NCI-H345 treated with DMSO at 0.1 percent for 48 hours (cell line): ENCODE data around the gene CNGB1.
"Not testable (repeated sequence)": the region's sequence is repeated elsewhere in the genome, so short reads cannot be mapped to it uniquely, and the experiment has no call there.

Experiments
- DNase-seq: peaks from one replicate; lab custom pipeline; 2025; ENCODE audit not compliant: unreplicated experiment; lab: John Stamatoyannopoulos, UW

Gene CNGB1

GRCh38 chr16:57956270-57956808, 14.6 kb downstream of the CNGB1 start:
- DNase-seq: no peak

- no peak for DNase-seq
Measured at GRCh38 chr16:57955572-57956188, 15.2 kb downstream of the CNGB1 start.

GRCh38 chr16:57953857-57954256, 17.1 kb downstream of the CNGB1 start:
- no peak for DNase-seq

- DNase-seq: no peak
Measured at GRCh38 chr16:57952909-57953308, 18.0 kb downstream of the CNGB1 start.

GRCh38 chr16:57951204-57951960, 19.5 kb downstream of the CNGB1 start:
- no peak for DNase-seq

GRCh38 chr16:57950382-57950781, 20.5 kb downstream of the CNGB1 start:
- no peak for DNase-seq

GRCh38 chr16:57949595-57950238, 21.2 kb downstream of the CNGB1 start:
- DNase-seq: no peak

- DNase-seq: no peak
Measured at GRCh38 chr16:57949013-57949412, 21.9 kb downstream of the CNGB1 start.

GRCh38 chr16:57948027-57948426, 22.9 kb downstream of the CNGB1 start:
- no peak for DNase-seq

- DNase-seq: no peak
Measured at GRCh38 chr16:57947261-57947660, 23.7 kb downstream of the CNGB1 start.

GRCh38 chr16:57946181-57946801, 24.6 kb downstream of the CNGB1 start:
- peak; percentile 2 for DNase-seq

- no peak for DNase-seq
Measured at GRCh38 chr16:57945740-57946138, 25.2 kb downstream of the CNGB1 start.

GRCh38 chr16:57944970-57945739, 25.8 kb downstream of the CNGB1 start:
- no peak for DNase-seq

- not testable (repeated sequence) for DNase-seq
Measured at GRCh38 chr16:57943381-57943780, 27.5 kb downstream of the CNGB1 start.

- not testable (repeated sequence) for DNase-seq
Measured at GRCh38 chr16:57941901-57942300, 29.0 kb downstream of the CNGB1 start.

- DNase-seq: no peak
Measured at GRCh38 chr16:57941016-57941664, 29.8 kb downstream of the CNGB1 start.

GRCh38 chr16:57940382-57940966, 30.5 kb downstream of the CNGB1 start:
- no peak for DNase-seq

- no peak for DNase-seq
Measured at GRCh38 chr16:57939872-57940224, 31.1 kb downstream of the CNGB1 start.

- no peak for DNase-seq
Measured at GRCh38 chr16:57938936-57939871, 31.7 kb downstream of the CNGB1 start.
